GM18951 (cell line): Measurements from ENCODE around the gene CSNK1G2.
"Not testable (repeated sequence)": the region's sequence is repeated elsewhere in the genome, so short reads cannot be mapped to it uniquely, and the experiment has no call there.

Experiments used
- POLR2A ChIP-seq: IDR thresholded peaks from 4 replicates; pipeline ENCODE4 v1.6.1; 2011; ENCODE audit warnings: mild to moderate bottlenecking; ENCODE audit not compliant: insufficient read length, insufficient read depth; ENCODE audit errors: extremely low read depth
- in situ Hi-C: fragments of 300-500 bp; cut with MboI; formaldehyde crosslinking; loops from one replicate; pipeline ENCODE4 v1.12.0; 2022; ENCODE audit warnings: low sequenced_read_pairs, mixed read lengths, inconsistent platforms; ENCODE audit not compliant: unreplicated experiment

Gene CSNK1G2

GRCh38 chr19:1985588-1986356 is 44.8 kb downstream of the CSNK1G2 start:
- in situ Hi-C loops, result no loop called here
- TF ChIP-seq POLR2A, result no peak

- in situ Hi-C loops, result no loop called here
Observed at GRCh38 chr19:1986357-1987162, 45.6 kb downstream of the CSNK1G2 start.

GRCh38 chr19:1987197-1988187 is 46.5 kb downstream of the CSNK1G2 start:
- peak; percentile 20 for TF ChIP-seq POLR2A
- in situ Hi-C loops, result no loop called here

More at GRCh38 chr19:1986357-1987162, 45.6 kb downstream of the CSNK1G2 start:
- TF ChIP-seq POLR2A, result peak; percentile 9

- in situ Hi-C loops, result not testable (repeated sequence)
Observed at GRCh38 chr19:1988464-1988863, 47.5 kb downstream of the CSNK1G2 start.

GRCh38 chr19:1989513-1990229 is 48.7 kb downstream of the CSNK1G2 start:
- in situ Hi-C loops, result no loop called here
- no peak for TF ChIP-seq POLR2A

GRCh38 chr19:1990230-1991017 is 49.5 kb downstream of the CSNK1G2 start:
- in situ Hi-C loops, result no loop called here
- no peak for TF ChIP-seq POLR2A

GRCh38 chr19:1991018-1991913 is 50.3 kb downstream of the CSNK1G2 start:
- in situ Hi-C loops, result no loop called here
- TF ChIP-seq POLR2A, result no peak

GRCh38 chr19:1992759-1993260 is 51.8 kb downstream of the CSNK1G2 start:
- in situ Hi-C loops, result no loop called here
- TF ChIP-seq POLR2A, result no peak

GRCh38 chr19:1997353-1998233 is 56.6 kb downstream of the CSNK1G2 start:
- in situ Hi-C loops, result no loop called here
- no peak for TF ChIP-seq POLR2A

- in situ Hi-C loops, result no loop called here
- no peak for TF ChIP-seq POLR2A
Observed at GRCh38 chr19:1998712-1999708, 58.0 kb downstream of the CSNK1G2 start.
